KBM-7 (cell line): Measurements from ENCODE around the gene MAT1A.
"Not testable (repeated sequence)": the region's sequence is repeated elsewhere in the genome, so short reads cannot be mapped to it uniquely, and the experiment has no call there.

Source experiments
- DNase-seq: peaks from one replicate; pipeline ENCODE4 v3.0.0-alpha.2; 2015
- in situ Hi-C: fragments of 300-500 bp; cut with MboI; formaldehyde crosslinking; loops from 2 replicates; pipeline ENCODE4 v1.14.3; 2020; ENCODE audit warnings: low sequenced_read_pairs, low pct_unique_long_range_greater_than_20kb, mixed read lengths

Gene MAT1A

GRCh38 chr10:80244371-80244770, 45.1 kb downstream of the MAT1A start:
- DNase-seq, in situ Hi-C loops: not testable (repeated sequence)

- in situ Hi-C loops, DNase-seq: not testable (repeated sequence)
Measured at GRCh38 chr10:80242341-80242740, 47.1 kb downstream of the MAT1A start.

- DNase-seq, in situ Hi-C loops: not testable (repeated sequence)
Measured at GRCh38 chr10:80236457-80236856, 53.0 kb downstream of the MAT1A start.

GRCh38 chr10:80234331-80235235, 54.9 kb downstream of the MAT1A start:
- in situ Hi-C loops, result not testable (repeated sequence)

GRCh38 chr10:80233871-80234270, 55.6 kb downstream of the MAT1A start:
- in situ Hi-C loops, DNase-seq: not testable (repeated sequence)

More at GRCh38 chr10:80234331-80235235, 54.9 kb downstream of the MAT1A start:
- DNase-seq, result not testable (repeated sequence)

- in situ Hi-C loops, result loop anchor here (10.0 kb wide), 1 partner anchor 692 kb away; no protein-coding TSS in a partner anchor
- DNase-seq, result not testable (repeated sequence)
Measured at GRCh38 chr10:80226723-80227122, 62.7 kb downstream of the MAT1A start.

- in situ Hi-C loops, result loop anchor here (10.0 kb wide), 1 partner anchor 688 kb away; no protein-coding TSS in a partner anchor
Measured at GRCh38 chr10:80223031-80223419, 66.4 kb downstream of the MAT1A start.

More at GRCh38 chr10:80223031-80223419, 66.4 kb downstream of the MAT1A start:
- DNase-seq, result not testable (repeated sequence)
